HT1080 (cell line): ENCODE results near the gene MON2. TPM values are rescaled to one million over a fixed set of nuclear protein-coding genes. Genes with fewer than 3 reads are reported as not detected.
A peak's percentile ranks its signal among the peaks of the same experiment; 100 is the strongest.
"Not testable (repeated sequence)": the region's sequence is repeated elsewhere in the genome, so short reads cannot be mapped to it uniquely, and the experiment has no call there.

Experiments
- DNase-seq: peaks from one replicate; pipeline ENCODE4 v3.0.0-alpha.2; 2015; ENCODE audit warnings: low read depth
- total RNA-seq: library from RNA; depleted of rRNA; stranded (reverse); fragments of >200 nt; shearing (Covaris generic); gene quantifications from 2 replicates; pipeline ENCODE4 v1.2.3, GENCODE V29; 2014

Gene MON2
- total RNA-seq, 1 experiment from 2014 or later = 10.5 TPM

- DNase-seq = no peak
Measured at GRCh38 chr12:62469704-62470103, 3.1 kb downstream of the MON2 start.

GRCh38 chr12:62471734-62472133, 5.1 kb downstream of the MON2 start:
- no peak for DNase-seq

GRCh38 chr12:62472472-62472871, 5.8 kb downstream of the MON2 start:
- DNase-seq = no peak

- no peak for DNase-seq
Measured at GRCh38 chr12:62481843-62482540, 15.4 kb downstream of the MON2 start.

- DNase-seq = no peak
Measured at GRCh38 chr12:62482769-62483168, 16.1 kb downstream of the MON2 start.

- no peak for DNase-seq
Measured at GRCh38 chr12:62484233-62484632, 17.6 kb downstream of the MON2 start.

- no peak for DNase-seq
Measured at GRCh38 chr12:62505786-62506185, 39.2 kb downstream of the MON2 start.

- no peak for DNase-seq
Measured at GRCh38 chr12:62512901-62513300, 46.3 kb downstream of the MON2 start.

- not testable (repeated sequence) for DNase-seq
Measured at GRCh38 chr12:62514080-62514479, 47.5 kb downstream of the MON2 start.

- no peak for DNase-seq
Measured at GRCh38 chr12:62516927-62517326, 50.3 kb downstream of the MON2 start.

GRCh38 chr12:62517887-62518286, 51.3 kb downstream of the MON2 start:
- no peak for DNase-seq

GRCh38 chr12:62519043-62519442, 52.4 kb downstream of the MON2 start:
- no peak for DNase-seq

GRCh38 chr12:62520361-62520760, 53.7 kb downstream of the MON2 start:
- DNase-seq = no peak

GRCh38 chr12:62522984-62523383, 56.4 kb downstream of the MON2 start:
- DNase-seq = peak; percentile 3

GRCh38 chr12:62523619-62524018, 57.0 kb downstream of the MON2 start:
- no peak for DNase-seq

- no peak for DNase-seq
Measured at GRCh38 chr12:62525271-62525670, 58.6 kb downstream of the MON2 start.

- DNase-seq = peak; percentile 6
Measured at GRCh38 chr12:62530596-62530995, 64.0 kb downstream of the MON2 start.

- DNase-seq = no peak
Measured at GRCh38 chr12:62532333-62532732, 65.7 kb downstream of the MON2 start.

GRCh38 chr12:62533087-62533754, 66.6 kb downstream of the MON2 start:
- DNase-seq = no peak

- no peak for DNase-seq
Measured at GRCh38 chr12:62533755-62534107, 67.1 kb downstream of the MON2 start.

GRCh38 chr12:62536546-62536945, 69.9 kb downstream of the MON2 start:
- DNase-seq = no peak

- DNase-seq = peak; percentile 20
Measured at GRCh38 chr12:62537551-62537950, 70.9 kb downstream of the MON2 start.

- no peak for DNase-seq
Measured at GRCh38 chr12:62540354-62540753, 73.7 kb downstream of the MON2 start.
